GM18520 (cell line): ENCODE measurements around the gene GPC5.
"Not testable (repeated sequence)": the region's sequence is repeated elsewhere in the genome, so short reads cannot be mapped to it uniquely, and the experiment has no call there.

Experiments
- ATAC-seq: cut with Tn5 transposase; IDR thresholded peaks from one replicate; pipeline ENCODE4 v1.9.1; 2021; ENCODE audit not compliant: unreplicated experiment

Gene GPC5

DNA sequence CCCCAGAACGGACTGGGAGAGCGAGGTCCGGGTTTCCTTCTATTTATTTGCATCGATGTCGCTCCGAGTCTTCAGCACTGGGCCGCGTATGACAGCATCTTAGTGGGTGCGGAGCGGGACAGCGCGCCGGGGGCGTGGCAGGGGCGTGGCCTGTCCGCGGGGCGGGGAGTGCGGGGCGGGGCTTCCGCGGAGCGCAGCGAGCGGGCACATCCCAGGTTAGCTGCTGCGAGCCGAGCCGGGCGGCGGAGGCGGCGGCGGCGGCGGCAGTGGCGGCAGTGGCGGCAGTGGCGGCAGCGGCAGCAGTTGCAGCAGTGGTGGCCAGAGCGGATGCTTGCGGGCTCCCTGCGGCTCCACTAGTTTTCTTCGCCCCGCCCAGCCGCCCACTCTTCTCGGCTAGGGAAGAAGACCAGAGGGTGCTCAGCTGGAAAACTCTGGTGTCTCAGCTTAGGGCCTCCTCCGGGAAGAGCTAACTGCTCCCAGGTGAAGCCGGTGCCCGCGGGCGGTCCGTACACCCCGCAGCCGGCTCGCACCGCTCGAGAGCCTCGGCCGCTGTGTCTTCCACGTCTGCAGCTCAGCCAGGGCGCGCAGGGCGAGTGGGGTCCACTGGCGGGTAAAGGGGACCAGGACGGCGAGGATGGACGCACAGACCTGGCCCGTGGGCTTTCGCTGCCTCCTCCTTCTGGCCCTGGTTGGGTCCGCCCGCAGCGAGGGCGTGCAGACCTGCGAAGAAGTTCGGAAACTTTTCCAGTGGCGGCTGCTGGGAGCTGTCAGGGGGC is at the start of gene GPC5:
TSS of gene GPC5 (plus strand) at position 209 of the 776 bp plus-strand sequence.
- peak; percentile 94 for ATAC-seq

DNA sequence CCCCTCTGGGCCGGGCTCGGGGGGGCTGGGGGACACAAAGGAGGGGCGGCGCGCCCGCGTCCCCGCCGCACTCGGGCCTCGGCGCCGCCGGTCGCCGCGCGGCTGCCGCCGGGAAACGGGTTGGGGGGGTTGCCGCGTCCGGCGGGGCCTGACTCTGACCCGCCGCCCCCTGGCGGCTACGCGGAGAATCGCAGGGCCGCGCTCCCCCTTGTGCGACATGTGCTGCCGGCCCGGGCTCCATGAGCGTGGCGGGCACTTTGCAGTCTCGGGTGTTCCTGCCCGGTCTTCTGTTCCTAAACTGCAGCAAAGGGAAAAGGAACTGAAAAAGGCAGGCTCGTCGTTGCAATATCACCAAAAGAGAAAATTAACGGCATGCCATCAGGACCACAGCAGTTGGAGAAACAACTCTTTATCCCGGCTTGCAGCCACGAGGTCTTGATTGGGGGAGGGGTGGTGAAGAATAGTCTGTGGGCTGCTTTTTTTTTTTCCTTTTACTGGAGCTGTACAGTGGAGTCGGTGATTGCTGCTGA is 49.5 kb upstream of the GPC5 start:
- peak; percentile 37 for ATAC-seq

DNA sequence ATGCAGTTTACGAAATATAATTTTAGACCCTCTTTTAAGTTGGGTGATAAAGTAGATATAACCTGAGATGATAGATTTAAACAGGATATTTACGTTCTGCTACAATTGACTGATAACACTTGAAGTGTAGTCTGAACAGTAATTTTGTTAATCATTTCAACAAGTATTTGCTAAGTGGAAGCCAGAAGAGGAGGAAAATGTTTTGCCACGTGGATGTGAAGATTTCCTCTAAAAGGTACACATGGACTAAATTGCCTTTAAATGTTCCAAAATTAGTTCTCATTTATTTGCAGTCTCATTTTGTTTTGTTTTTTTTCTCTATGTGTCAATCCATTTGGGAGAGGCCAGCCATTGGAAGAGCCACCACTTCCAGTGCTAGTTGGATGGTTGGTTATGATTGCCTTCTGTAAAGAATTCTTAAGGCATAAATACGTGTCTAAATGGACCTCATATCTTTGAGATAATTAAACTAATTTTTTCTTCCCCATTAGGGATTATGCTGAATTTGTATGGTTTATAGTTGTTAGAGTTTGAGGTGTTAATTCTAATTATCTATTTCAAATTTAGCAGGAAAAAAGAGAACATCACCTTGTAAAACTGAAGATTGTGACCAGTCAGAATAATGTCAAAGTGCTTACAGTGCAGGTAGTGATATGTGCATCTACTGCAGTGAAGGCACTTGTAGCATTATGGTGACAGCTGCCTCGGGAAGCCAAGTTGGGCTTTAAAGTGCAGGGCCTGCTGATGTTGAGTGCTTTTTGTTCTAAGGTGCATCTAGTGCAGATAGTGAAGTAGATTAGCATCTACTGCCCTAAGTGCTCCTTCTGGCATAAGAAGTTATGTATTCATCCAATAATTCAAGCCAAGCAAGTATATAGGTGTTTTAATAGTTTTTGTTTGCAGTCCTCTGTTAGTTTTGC is 48.2 kb upstream of the GPC5 start:
- no peak for ATAC-seq

DNA sequence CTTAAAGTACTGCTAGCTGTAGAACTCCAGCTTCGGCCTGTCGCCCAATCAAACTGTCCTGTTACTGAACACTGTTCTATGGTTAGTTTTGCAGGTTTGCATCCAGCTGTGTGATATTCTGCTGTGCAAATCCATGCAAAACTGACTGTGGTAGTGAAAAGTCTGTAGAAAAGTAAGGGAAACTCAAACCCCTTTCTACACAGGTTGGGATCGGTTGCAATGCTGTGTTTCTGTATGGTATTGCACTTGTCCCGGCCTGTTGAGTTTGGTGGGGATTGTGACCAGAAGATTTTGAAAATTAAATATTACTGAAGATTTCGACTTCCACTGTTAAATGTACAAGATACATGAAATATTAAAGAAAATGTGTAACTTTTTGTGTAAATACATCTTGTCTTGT is 47.3 kb upstream of the GPC5 start:
- no peak for ATAC-seq

DNA sequence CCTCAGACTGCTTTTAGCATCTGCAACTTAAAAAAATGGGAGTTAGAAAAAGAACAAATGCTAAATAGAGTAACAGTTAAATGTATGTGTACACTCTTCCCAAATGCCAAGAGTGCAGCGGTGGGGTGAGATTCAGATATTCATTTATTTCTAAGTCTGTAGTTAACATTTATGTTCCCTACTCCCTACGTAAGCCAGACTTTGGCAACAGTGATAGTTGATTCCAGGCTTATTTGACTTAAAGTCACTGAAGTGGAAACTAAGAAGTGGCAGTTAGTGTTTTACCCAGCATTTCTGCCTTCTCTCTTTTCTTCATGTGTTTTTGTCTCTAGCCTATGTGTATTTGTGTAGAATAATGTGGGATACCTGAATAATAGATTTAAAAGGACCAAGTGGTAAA is 46.4 kb upstream of the GPC5 start:
- no peak for ATAC-seq

DNA sequence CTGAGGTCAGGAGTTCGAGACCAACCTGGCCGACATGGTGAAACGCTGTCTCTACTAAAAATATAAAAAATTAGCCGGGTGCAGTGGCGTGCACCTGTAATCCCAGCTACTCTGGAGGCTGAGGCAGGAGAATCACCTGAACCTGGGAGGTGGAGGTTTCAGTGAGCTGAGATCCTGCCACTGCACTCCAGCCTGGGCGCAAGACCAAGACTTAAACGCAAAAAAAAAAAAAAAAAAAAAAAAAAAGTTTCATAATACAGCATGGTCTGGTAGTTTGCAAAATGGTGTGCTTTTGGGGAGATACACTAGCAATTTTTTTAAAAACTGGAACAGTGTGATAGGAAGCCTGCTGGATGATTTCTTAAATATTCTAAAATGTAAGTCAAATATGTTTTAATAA is 45.5 kb upstream of the GPC5 start:
- not testable (repeated sequence) for ATAC-seq

DNA sequence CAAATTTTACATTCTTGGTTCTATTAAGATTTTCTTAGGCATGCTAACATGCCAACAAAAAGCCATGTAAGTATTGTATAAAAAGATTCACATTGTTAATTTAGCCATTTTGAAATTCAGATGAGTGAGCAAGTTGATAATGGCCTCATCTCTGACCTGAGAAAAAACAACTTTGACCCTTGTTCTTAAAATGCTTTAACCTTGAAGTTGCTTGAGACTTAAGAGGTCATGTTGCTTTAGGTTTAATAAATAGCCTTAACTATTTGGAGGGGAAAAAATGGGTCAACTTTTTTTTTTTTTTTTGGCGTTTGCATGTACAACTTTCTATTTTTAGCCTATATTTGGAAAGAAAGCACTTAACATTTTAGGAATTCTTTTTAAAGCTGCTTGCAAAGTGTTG is 44.9 kb upstream of the GPC5 start:
- ATAC-seq: no peak

DNA sequence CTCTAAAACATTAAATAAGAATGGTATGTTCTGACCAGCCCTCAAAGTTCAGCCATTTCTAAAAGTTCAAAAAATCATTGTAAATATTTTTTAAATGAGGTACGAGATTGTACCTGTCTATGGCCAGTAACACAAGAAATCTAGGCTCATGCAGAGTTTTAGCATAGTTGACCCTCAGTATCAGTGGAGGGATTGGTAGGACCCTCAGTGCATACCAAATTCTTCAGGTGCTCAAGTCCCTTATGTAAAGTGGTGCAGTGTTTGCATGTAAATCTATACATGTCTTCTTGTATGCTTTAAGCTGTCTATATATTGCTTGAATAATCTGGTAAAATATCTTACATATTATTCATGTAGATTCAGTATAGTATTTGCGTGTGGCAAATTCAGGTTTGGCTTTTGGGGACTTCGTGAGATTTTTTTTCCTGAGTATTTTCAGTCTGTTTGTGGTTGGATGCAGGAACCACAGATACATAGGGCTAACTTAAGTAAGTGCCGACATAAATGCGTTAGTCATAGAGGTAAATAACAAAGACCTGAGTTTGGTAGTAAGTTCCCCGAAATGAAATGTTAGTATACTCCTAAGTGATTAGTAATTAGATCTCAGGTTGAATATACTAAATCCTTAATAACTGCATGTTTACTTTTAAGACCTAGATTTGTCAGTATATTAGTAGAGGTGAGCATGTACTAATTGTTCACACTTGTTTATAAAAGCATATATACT is 43.2 kb upstream of the GPC5 start:
- ATAC-seq: no peak

DNA sequence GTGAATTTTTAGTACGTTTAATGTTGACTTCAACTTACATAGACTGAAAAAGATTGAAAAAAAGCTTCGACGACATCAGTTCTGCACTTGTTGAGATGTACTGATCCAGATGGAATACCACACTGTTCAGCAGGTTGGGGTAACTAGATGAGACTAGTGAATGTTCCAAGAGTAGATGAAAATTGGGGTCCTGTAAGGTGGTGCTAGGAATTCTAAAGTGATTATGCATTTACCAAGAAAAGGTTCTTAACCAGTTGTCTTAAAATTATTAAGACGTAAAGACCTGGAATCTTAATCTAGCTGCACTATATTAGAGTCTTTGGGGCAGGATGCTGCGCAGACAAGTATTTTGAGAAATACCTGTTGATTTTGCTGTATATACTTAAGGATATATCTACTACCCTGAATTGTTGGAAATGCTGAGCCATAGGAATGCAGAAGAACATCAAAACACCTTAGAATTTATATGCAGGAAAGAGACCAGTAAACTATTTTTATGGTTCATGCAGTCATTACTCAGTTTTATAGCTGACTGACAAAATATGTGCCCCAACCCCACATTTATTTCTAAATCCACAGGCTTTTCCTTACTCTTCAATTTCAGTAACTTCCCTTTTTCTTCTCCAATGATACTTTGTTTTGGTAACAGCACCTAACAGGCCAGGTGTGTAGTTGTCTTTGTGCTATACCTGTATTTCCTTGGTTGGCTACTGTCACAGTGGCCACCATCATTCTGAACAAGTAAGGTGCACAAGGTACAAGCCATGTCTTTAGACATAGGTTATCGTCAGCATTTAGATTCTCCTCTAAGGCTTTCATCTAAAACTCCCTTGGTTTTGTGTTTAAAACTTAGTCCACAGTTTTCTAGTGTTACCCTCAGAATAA is 42.4 kb upstream of the GPC5 start:
- ATAC-seq: no peak

DNA sequence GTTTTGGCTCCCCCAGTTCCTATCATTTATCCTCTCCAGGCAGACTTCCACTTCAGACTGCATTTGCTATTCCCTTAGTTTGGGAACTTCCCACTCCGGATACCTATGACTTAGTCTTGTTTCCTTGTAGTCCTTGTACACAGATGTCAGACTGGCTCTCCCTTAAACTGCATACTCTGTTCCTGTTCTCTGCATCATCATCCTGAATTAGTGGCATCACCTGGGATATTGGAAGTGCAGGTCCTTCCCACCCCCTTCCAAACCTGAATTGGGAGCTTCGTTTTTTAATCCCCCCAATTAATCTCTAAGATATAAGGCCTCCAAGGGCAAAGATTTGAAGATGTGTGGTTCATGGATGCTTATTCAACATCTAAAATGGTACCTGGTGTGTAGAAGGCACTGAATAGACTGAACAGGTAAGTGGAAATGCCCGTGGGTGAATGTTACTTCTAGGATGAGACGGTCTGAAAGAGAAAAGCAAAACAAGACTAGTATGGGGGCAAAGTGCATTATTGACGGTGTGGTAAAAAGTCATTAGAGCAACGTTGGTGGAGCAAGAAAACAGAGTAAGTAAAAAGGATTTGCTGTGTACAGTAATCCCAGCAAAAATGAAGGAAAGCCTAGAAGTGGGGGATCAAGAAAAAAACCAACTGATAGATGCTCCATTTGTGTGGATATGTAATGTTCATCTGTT is 41.4 kb upstream of the GPC5 start:
- ATAC-seq: no peak

DNA sequence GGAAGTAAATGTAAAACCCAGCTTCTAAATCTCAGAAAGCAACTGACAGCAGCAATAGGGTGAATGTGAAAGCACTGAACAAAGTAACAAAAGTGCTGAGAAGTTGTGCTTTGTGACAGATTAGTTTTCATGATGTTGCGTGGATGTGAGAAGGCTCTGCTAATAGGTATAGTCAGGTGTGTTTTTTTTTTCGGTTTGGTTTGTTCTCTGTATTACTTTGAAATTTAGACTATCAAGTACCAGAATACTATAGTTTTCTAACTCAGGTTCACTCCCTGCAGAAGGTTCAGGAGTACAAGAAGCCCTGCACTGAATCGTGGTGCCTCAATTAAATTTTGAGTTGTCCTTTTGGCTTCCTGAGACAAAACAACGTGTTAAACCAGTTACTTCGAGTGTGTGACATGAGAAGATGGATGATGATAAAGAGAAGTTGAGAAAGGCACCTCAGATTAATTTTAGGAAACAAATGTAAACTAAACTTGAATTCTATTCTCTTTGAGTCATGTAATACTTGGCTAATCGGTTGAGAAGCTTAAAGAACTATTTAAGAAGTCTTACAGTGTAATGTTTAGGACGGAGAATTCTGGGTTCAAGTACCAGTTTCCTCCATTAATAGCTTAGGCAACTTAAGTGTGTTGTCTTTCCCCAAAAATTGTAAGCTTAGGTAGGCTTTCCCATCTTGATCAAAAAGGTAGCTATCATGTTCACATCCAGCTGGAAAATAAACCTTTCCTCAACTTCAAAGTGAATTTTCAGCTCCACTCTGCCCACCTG is 40.6 kb upstream of the GPC5 start:
- no peak for ATAC-seq

DNA sequence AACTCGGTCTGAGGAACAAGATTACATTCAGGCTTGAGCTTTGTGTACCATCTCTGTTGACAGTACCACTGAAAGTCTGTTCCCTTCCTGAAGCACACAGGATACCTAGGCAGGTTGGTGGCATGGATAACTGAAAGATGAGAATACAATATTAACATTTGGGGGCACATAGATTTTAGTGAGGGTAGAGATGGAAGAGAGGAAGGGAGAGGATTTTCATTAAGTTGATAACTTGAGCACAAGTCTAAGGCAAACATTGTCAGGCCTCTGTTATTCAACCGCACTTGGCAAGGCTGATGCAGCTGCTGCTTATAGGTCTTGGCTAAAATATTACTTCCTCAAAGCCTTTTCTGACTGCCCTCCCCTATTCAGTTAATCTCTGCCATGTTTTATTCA is 40.0 kb upstream of the GPC5 start:
- no peak for ATAC-seq

DNA sequence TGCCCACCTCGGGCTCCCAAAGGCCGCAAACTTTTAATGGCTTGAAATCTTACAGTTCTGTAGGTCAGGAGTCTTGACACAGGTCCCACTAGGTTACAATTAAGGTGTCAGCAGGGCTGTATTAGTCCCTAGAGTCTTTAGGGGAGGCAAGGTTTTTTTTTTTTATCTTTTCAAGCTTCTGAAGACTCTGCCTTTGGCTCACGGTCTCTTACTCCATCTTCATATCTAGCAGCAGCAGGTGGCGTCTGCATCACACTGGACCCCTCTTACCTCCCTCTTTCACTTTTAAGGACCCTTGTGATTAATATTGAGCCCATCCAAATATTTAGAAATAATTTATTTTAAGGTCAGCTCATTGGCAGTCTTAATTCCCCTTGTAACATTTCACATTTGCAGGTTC is 39.3 kb upstream of the GPC5 start:
- ATAC-seq: no peak

DNA sequence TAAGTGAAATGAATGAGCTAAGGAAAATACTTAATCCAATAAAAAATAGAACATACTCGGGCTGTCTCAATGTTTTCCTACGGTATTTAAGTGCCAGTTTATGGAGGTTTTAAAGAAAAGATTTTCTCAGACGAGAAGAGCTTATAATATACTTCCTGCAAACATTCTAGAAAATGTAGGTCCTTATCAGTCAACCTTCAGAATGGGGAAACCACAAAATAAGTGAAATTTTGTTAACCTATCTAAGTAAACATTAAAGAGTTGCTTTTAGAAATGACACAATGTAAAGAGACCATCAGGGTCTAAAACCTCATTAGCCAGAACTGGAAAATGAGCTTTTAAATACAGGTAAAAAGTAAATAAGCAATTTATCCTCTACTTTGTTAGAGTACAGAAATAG is 38.8 kb upstream of the GPC5 start:
- no peak for ATAC-seq

DNA sequence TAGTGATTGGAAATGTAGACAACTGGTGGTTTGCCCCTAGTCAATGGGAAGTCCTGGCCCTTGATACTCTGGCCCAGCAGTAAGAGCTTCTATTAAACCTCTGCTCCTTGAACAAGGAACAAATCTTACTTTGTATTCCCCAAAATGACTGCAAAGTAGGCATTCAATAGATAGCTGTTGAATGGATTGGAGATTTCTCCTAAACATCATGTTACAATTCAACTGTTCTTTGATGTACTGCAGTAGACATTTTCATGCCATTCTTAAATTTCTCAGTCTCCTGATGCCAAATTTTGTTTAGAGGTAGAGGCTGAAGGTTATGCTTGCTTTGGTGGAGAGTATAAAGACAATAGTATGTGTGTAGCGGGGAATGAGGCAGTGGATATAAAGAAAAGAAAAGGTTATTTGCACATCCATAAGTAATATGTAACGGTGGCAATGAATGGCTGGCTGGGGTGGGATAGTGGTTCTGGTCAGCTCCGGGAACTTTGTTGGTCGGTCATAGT is 38.1 kb upstream of the GPC5 start:
- no peak for ATAC-seq

DNA sequence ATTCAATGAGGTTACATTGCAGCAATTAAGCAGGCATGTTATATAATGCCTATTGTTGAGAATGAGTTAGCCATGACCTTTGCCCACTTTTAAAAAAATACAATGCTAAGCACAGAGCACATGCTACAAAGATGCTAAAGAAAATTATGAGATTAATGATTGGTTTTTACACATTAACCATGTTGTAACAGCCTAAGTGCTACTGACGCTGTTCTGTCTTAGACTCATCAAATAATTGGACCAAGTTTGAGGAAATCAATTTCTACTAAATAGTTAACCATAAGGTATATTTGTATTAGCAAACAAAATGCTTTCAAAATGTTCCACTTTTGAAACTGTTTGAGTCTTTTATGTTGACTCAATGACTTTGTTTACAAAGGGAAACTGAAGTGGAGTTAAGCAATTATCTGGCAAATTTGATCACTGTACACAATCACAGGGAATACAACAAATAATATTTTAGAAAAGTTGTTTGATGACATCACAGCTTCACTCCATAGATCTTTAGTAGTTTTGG is 36.6 kb upstream of the GPC5 start:
- ATAC-seq: no peak

DNA sequence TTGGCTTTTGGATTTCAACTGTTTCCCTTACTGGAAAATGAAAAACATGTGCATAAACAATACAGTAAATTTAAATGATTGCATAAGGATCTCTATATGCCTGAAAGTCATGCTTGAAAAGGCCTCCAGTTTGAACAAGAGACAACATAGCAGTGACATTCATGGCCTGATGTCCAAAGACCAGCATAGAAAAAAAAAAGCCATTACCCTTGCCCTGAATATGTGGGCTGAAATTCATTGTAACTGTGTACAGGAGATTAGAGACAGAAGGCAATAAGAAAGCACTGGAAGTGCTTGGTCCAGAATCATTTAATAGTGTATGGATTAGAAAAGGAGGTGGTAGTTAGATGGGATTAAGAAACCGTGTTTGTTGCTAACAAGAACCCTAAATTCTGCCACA is 35.5 kb upstream of the GPC5 start:
- no peak for ATAC-seq

DNA sequence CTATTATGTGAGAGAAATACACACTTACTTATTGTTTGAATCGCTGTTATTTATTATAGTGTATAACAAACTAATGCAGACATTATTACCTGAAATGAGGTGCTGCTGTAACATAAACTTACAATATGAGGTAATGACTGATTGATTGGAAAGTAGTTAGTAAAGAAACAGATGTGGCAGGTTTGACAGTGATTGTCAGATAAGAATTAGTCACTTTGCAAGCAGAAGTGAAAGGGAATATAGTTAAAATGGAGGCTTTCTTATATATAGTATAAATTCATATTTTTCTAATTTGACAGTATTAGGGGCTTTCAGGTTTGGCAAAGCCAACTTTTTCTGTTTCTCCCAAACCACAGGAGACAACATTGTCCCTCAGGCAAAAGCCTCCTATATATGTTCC is 30.3 kb upstream of the GPC5 start:
- ATAC-seq: no peak
